SK-N-SH (cell line): Measurements from ENCODE around the gene OPCML.

Source experiments
- POLR2AphosphoS5 ChIP-seq: IDR thresholded peaks from 2 replicates; pipeline ENCODE4 v1.6.1; 2012; ENCODE audit warnings: low read depth, low read length
- TCF12 ChIP-seq: IDR thresholded peaks from 2 replicates; pipeline ENCODE4 v1.4.0; 2012
- TF ChIP-seq, protein P1 (sequence below): fragments of 200-600 bp; sonication (generic); IDR thresholded peaks from 2 replicates; pipeline ENCODE4 v1.6.1; 2017; ENCODE audit warnings: antibody characterized with exemption, mild to moderate bottlenecking, moderate library complexity

GRCh38 chr11:133224271-133224670, 308.0 kb downstream of the OPCML start:
- no peak for TF ChIP-seq POLR2AphosphoS5
- TF ChIP-seq TCF12: no peak
- TF ChIP-seq, protein P1, sequence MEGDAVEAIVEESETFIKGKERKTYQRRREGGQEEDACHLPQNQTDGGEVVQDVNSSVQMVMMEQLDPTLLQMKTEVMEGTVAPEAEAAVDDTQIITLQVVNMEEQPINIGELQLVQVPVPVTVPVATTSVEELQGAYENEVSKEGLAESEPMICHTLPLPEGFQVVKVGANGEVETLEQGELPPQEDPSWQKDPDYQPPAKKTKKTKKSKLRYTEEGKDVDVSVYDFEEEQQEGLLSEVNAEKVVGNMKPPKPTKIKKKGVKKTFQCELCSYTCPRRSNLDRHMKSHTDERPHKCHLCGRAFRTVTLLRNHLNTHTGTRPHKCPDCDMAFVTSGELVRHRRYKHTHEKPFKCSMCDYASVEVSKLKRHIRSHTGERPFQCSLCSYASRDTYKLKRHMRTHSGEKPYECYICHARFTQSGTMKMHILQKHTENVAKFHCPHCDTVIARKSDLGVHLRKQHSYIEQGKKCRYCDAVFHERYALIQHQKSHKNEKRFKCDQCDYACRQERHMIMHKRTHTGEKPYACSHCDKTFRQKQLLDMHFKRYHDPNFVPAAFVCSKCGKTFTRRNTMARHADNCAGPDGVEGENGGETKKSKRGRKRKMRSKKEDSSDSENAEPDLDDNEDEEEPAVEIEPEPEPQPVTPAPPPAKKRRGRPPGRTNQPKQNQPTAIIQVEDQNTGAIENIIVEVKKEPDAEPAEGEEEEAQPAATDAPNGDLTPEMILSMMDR: no peak
